SK-N-MC (cell line): ENCODE measurements around the gene NXPE3.

ENCODE experiments used
- EZH2 ChIP-seq: fragments of 200-600 bp; sonication (generic); IDR thresholded peaks from one replicate; pipeline ENCODE4 v1.6.1; 2017; ENCODE audit warnings: antibody characterized with exemption
- FOXP2 ChIP-seq: optimal IDR thresholded peaks from 2 replicates; pipeline ENCODE3; 2011; ENCODE audit warnings: mild to moderate bottlenecking, moderate library complexity; ENCODE audit not compliant: insufficient read depth; ENCODE audit errors: extremely low read length, control extremely low read depth
- POLR2AphosphoS5 ChIP-seq: IDR thresholded peaks from 2 replicates; pipeline ENCODE4 v1.6.1; 2012; ENCODE audit warnings: mild to moderate bottlenecking, low read depth, low read length, borderline replicate concordance

DNA sequence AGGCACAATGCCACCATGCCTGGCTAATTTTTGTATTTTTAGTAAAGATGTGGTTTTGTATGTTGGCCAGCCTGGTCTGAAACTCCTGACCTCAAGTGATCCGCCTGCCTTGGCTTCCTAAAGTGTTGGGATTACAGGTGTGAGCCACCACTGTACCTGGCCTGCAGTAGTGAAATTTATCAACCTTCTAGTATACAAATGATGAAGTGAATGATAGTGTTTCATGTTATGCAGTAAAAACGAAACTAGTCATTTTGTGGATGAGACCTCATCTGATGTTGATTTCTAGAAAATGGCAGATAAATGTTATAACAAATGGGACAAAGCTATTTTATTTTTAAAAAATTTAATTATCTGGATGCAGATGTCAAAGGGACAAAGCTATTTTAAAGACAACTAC is 32.9 kb downstream of the NXPE3 start:
- TF ChIP-seq POLR2AphosphoS5 (no peak), EZH2 (no peak), FOXP2 (no peak)
